Neural cell (in vitro differentiated cells): ENCODE results near the gene VAV3. TPM values are rescaled to one million over a fixed set of nuclear protein-coding genes. Genes with fewer than 3 reads are reported as not detected.

Experiments
- H2AFZ ChIP-seq: fragments of 200-600, 300-800 bp; sonication (generic), shearing (Covaris generic); 2 replicates; pipeline ENCODE4 v1.6.0; 2014; ENCODE audit warnings: low read depth, mild to moderate bottlenecking, antibody characterized with exemption, low read length, moderate library complexity
- H3F3A ChIP-seq: fragments of 200-600 bp; shearing (Covaris generic); 2 replicates; pipeline ENCODE4 v1.6.1; 2016; ENCODE audit warnings: mild to moderate bottlenecking, moderate library complexity, mixed read lengths, antibody characterized with exemption, low read length; ENCODE audit not compliant: insufficient read depth, poor library complexity, severe bottlenecking
- H3K27ac ChIP-seq: fragments of 200-600, 300-800 bp; sonication (generic), shearing (Covaris generic); 2 replicates; pipeline ENCODE4 v1.5.1; 2014; ENCODE audit warnings: mild to moderate bottlenecking, low read length, moderate library complexity
- H3K27me3 ChIP-seq: fragments of 300-800, 200-600 bp; sonication (generic), shearing (Covaris generic); 2 replicates; pipeline ENCODE4 v1.6.0; 2014; ENCODE audit warnings: mild to moderate bottlenecking, low read depth, low read length, moderate library complexity; ENCODE audit not compliant: insufficient read depth
- H3K36me3 ChIP-seq: fragments of 300-800, 200-600 bp; sonication (generic), shearing (Covaris generic); 2 replicates; pipeline ENCODE4 v1.5.1; 2014; ENCODE audit warnings: mild to moderate bottlenecking, antibody characterized with exemption, low read length, moderate library complexity; ENCODE audit not compliant: insufficient read depth
- H3K4me2 ChIP-seq: fragments of 300-800, 200-600 bp; sonication (generic), shearing (Covaris generic); 2 replicates; pipeline ENCODE4 v1.6.0; 2014; ENCODE audit warnings: mild to moderate bottlenecking, low read length
- H3K4me3 ChIP-seq: fragments of 300-800, 200-600 bp; sonication (generic), shearing (Covaris generic); 2 replicates; pipeline ENCODE4 v1.5.1; 2014; ENCODE audit warnings: mild to moderate bottlenecking, low read length, moderate library complexity
- H3K79me2 ChIP-seq: fragments of 200-600 bp; shearing (Covaris generic); replicated peaks from 2 replicates; pipeline ENCODE4 v1.6.0; 2014; ENCODE audit warnings: mild to moderate bottlenecking, low read length, moderate library complexity; ENCODE audit not compliant: insufficient read depth
- H3K9ac ChIP-seq: fragments of 300-800, 200-600 bp; sonication (generic), shearing (Covaris generic); 2 replicates; pipeline ENCODE4 v1.6.1; 2016; ENCODE audit warnings: mild to moderate bottlenecking, low read length, mixed read lengths
- H3K9me2 ChIP-seq: fragments of 200-600 bp; shearing (Covaris generic); 2 replicates; pipeline ENCODE4 v1.6.1; 2016; ENCODE audit warnings: mild to moderate bottlenecking, low read length, mixed read lengths; ENCODE audit not compliant: insufficient read depth
- H3K9me3 ChIP-seq: fragments of 200-600, 300-800 bp; sonication (generic), shearing (Covaris generic); 2 replicates; pipeline ENCODE4 v1.6.1; 2016; ENCODE audit warnings: mild to moderate bottlenecking, mixed run types, low read length, moderate library complexity, mixed read lengths
- H4K20me1 ChIP-seq: fragments of 200-600 bp; shearing (Covaris generic); 2 replicates; pipeline ENCODE4 v1.6.1; 2016; ENCODE audit warnings: mild to moderate bottlenecking, mixed run types; ENCODE audit not compliant: insufficient read depth
- EP300 ChIP-seq: fragments of 450-650 bp; conservative IDR thresholded peaks from 2 replicates; pipeline ENCODE4 v1.6.1; 2014; ENCODE audit warnings: antibody characterized with exemption, mild to moderate bottlenecking, moderate library complexity; ENCODE audit not compliant: poor library complexity, severe bottlenecking
- EZH2 ChIP-seq: fragments of 200-600, 300-800 bp; shearing (Covaris generic), sonication (generic); IDR thresholded peaks from 2 replicates; pipeline ENCODE4 v1.6.1; 2014; ENCODE audit warnings: antibody characterized with exemption, low read length, borderline replicate concordance, mild to moderate bottlenecking; ENCODE audit not compliant: insufficient read depth, poor library complexity, severe bottlenecking
- MXI1 ChIP-seq: fragments of 450-650 bp; conservative IDR thresholded peaks from 2 replicates; pipeline ENCODE4 v1.6.1; 2014; ENCODE audit warnings: antibody characterized with exemption, mild to moderate bottlenecking; ENCODE audit not compliant: poor library complexity, severe bottlenecking
- POLR2AphosphoS5 ChIP-seq: IDR thresholded peaks from 2 replicates; pipeline ENCODE4 v1.6.1; 2012
- RAD21 ChIP-seq: fragments of 450-650 bp; conservative IDR thresholded peaks from 2 replicates; pipeline ENCODE4 v1.6.1; 2014; ENCODE audit warnings: antibody characterized with exemption, mild to moderate bottlenecking, moderate library complexity
- SMC3 ChIP-seq: fragments of 450-650 bp; conservative IDR thresholded peaks from 2 replicates; pipeline ENCODE4 v1.6.1; 2014; ENCODE audit warnings: antibody characterized with exemption, mild to moderate bottlenecking, moderate library complexity; ENCODE audit not compliant: poor library complexity
- TAF1 ChIP-seq: IDR thresholded peaks from 2 replicates; pipeline ENCODE4 v1.6.1; 2012; ENCODE audit warnings: low read depth
- polyA plus RNA-seq: library from polyadenylated mRNA; depleted of rRNA; stranded (reverse); fragments of >200 nt; gene quantifications from 2 replicates; pipeline ENCODE4 v1.2.3, GENCODE V29; 2014
- TF ChIP-seq, protein P1 (sequence below): IDR thresholded peaks from 2 replicates; pipeline ENCODE4 v1.6.1; 2012; ENCODE audit warnings: borderline replicate concordance
- TF ChIP-seq, protein P2 (sequence below): fragments of 450-650 bp; IDR thresholded peaks from 2 replicates; pipeline ENCODE4 v1.5.1; 2014; ENCODE audit warnings: antibody characterized with exemption, mild to moderate bottlenecking, moderate library complexity; ENCODE audit not compliant: poor library complexity, severe bottlenecking

VAV3 gene
- polyA plus RNA-seq, 1 donor from 2014 or later, result 7.6 TPM

DNA sequence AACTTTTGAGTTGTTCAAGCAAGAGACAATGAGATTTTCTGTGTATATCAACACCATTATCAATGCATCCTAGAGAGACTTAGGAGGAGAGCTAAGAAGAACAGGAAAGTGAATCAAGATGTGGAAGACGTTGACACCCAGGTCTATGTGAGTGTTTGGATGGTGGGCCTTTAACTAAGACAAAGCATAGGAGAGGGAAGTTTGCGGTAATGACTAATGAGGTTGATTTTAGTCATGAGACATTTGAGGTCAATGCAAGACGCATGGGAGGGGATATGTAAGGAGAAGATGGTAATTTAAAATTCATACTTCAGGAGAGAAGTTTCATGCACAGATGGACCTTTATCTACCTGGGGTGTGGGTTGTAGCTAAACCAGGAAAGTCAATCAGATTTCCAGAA lies 269.6 kb downstream of the VAV3 start:
- Histone ChIP-seq H3K27me3 (no peaks in the 10 kb centered on the region), H3K4me3 (no peak overlapping the region), H3K4me2 (no peak overlapping the region), H3K9ac (no peak overlapping the region), H3K27ac (no peak overlapping the region), H3K79me2 (no peaks in the 10 kb centered on the region), H3F3A (no peaks in the 10 kb centered on the region), H2AFZ (no peak overlapping the region), H3K9me2 (no peaks in the 10 kb centered on the region), H3K36me3 (no peaks in the 10 kb centered on the region), H4K20me1 (no peaks in the 10 kb centered on the region), H3K9me3 (no peaks in the 10 kb centered on the region)
- TF ChIP-seq MXI1 (no peak), TAF1 (no peak), POLR2AphosphoS5 (no peak), EZH2 (no peak), SMC3 (no peak), EP300 (no peak), RAD21 (no peak)
- TF ChIP-seq, protein P1, sequence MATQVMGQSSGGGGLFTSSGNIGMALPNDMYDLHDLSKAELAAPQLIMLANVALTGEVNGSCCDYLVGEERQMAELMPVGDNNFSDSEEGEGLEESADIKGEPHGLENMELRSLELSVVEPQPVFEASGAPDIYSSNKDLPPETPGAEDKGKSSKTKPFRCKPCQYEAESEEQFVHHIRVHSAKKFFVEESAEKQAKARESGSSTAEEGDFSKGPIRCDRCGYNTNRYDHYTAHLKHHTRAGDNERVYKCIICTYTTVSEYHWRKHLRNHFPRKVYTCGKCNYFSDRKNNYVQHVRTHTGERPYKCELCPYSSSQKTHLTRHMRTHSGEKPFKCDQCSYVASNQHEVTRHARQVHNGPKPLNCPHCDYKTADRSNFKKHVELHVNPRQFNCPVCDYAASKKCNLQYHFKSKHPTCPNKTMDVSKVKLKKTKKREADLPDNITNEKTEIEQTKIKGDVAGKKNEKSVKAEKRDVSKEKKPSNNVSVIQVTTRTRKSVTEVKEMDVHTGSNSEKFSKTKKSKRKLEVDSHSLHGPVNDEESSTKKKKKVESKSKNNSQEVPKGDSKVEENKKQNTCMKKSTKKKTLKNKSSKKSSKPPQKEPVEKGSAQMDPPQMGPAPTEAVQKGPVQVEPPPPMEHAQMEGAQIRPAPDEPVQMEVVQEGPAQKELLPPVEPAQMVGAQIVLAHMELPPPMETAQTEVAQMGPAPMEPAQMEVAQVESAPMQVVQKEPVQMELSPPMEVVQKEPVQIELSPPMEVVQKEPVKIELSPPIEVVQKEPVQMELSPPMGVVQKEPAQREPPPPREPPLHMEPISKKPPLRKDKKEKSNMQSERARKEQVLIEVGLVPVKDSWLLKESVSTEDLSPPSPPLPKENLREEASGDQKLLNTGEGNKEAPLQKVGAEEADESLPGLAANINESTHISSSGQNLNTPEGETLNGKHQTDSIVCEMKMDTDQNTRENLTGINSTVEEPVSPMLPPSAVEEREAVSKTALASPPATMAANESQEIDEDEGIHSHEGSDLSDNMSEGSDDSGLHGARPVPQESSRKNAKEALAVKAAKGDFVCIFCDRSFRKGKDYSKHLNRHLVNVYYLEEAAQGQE, result no peak
- TF ChIP-seq, protein P2, sequence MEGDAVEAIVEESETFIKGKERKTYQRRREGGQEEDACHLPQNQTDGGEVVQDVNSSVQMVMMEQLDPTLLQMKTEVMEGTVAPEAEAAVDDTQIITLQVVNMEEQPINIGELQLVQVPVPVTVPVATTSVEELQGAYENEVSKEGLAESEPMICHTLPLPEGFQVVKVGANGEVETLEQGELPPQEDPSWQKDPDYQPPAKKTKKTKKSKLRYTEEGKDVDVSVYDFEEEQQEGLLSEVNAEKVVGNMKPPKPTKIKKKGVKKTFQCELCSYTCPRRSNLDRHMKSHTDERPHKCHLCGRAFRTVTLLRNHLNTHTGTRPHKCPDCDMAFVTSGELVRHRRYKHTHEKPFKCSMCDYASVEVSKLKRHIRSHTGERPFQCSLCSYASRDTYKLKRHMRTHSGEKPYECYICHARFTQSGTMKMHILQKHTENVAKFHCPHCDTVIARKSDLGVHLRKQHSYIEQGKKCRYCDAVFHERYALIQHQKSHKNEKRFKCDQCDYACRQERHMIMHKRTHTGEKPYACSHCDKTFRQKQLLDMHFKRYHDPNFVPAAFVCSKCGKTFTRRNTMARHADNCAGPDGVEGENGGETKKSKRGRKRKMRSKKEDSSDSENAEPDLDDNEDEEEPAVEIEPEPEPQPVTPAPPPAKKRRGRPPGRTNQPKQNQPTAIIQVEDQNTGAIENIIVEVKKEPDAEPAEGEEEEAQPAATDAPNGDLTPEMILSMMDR, result no peak

GRCh38 chr1:107692580-107693345 lies 272.2 kb downstream of the VAV3 start:
- H4K20me1 ChIP-seq, result no peaks in the 10 kb centered on the region

More at GRCh38 chr1:107692580-107693345, 272.2 kb downstream of the VAV3 start:
- Histone ChIP-seq H3K36me3 (no peaks in the 10 kb centered on the region), H3K79me2 (no peaks in the 10 kb centered on the region), H2AFZ (no peak overlapping the region), H3F3A (no peaks in the 10 kb centered on the region), H3K4me3 (no peak overlapping the region), H3K9me3 (no peaks in the 10 kb centered on the region), H3K27me3 (no peaks in the 10 kb centered on the region), H3K9me2 (no peaks in the 10 kb centered on the region), H3K4me2 (no peak overlapping the region), H3K27ac (no peak overlapping the region), H3K9ac (no peak overlapping the region)
- no peak for TF ChIP-seq MXI1
- TF ChIP-seq, protein P2, result no peak
